Glomerular endothelial cell (primary cell): ENCODE data around the gene LLPH. TPM values are rescaled to one million over a fixed set of nuclear protein-coding genes. Genes with fewer than 3 reads are reported as not detected.

Experiments
- total RNA-seq: library from RNA; depleted of rRNA; stranded (reverse); fragments of >200 nt; gene quantifications from 2 replicates; pipeline ENCODE4 v1.2.3, GENCODE V29; 2015

Gene LLPH
- total RNA-seq, 1 donor from 2014 or later, result 13.9 TPM

Other genes starting within 250 kb of the LLPH start
- 99.6 and 112 TPM in 2 replicates for gene TMBIM4, start 39.2 kb upstream of the LLPH start, total RNA-seq
- 2.9 and 5.0 TPM in 2 replicates for gene IRAK3, start 58.5 kb upstream of the LLPH start, total RNA-seq
- gene HELB, start 171.7 kb upstream of the LLPH start, total RNA-seq, result 1.5 and 2.7 TPM in 2 replicates